ENCODE measurements around the gene HEPN1.

Gene HEPN1

DNA sequence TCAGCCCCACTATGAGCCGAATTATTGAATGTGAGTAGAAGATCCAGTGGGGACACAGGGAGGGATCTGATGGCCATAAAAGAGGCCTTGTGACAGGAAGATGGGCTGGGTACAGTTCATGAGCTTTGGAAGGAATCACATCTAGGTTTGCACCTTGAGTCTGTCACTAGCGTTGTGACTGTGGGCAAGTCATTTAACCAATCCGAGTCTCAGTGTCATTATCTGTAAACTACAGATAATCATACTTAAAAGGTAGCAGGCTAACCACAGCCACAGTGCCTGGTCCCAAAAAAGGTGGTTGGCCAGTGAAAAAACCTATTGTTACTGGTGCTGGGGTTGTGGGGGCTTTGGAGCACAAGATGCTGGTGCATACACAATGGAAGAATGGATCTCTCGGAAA lies 3.8 kb downstream of the HEPN1 start:
- no peaks in the 10 kb centered on the region for H3K27me3 ChIP-seq (ENCODE audit: low read length)
- H3K9me3 ChIP-seq (ENCODE audit: insufficient read depth, low read length): no peaks in the 10 kb centered on the region
- H3K9ac ChIP-seq (ENCODE audit: low read length): no peak overlapping the region
- H3F3A ChIP-seq (ENCODE audit: insufficient read depth): no peaks in the 10 kb centered on the region
- H3K79me2 ChIP-seq (ENCODE audit: insufficient read depth, low read length): no peaks in the 10 kb centered on the region
- no peak overlapping the region for H2AFZ ChIP-seq (ENCODE audit: low read depth, low read length, severe bottlenecking)
- no peaks in the 10 kb centered on the region for H3K9me2 ChIP-seq (replicated peaks; ENCODE audit: insufficient read depth, low read length)
- H4K20me1 ChIP-seq (ENCODE audit: low read depth, low read length): no peaks in the 10 kb centered on the region
- H3K4me3 ChIP-seq (ENCODE audit: insufficient read depth, low read length, poor library complexity, severe bottlenecking): no peak overlapping the region
- H3K4me2 ChIP-seq (ENCODE audit: low read depth, low read length, poor library complexity, severe bottlenecking): no peak overlapping the region
- H3K27ac ChIP-seq (ENCODE audit: low read depth, low read length): no peak overlapping the region
- TF ChIP-seq, protein P1, sequence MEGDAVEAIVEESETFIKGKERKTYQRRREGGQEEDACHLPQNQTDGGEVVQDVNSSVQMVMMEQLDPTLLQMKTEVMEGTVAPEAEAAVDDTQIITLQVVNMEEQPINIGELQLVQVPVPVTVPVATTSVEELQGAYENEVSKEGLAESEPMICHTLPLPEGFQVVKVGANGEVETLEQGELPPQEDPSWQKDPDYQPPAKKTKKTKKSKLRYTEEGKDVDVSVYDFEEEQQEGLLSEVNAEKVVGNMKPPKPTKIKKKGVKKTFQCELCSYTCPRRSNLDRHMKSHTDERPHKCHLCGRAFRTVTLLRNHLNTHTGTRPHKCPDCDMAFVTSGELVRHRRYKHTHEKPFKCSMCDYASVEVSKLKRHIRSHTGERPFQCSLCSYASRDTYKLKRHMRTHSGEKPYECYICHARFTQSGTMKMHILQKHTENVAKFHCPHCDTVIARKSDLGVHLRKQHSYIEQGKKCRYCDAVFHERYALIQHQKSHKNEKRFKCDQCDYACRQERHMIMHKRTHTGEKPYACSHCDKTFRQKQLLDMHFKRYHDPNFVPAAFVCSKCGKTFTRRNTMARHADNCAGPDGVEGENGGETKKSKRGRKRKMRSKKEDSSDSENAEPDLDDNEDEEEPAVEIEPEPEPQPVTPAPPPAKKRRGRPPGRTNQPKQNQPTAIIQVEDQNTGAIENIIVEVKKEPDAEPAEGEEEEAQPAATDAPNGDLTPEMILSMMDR (IDR thresholded peaks at IDR 0.05; ENCODE audit: insufficient read depth, low read length, poor library complexity, severe bottlenecking): no peak
- no peak for TF ChIP-seq EZH2phosphoT487 (conservative IDR thresholded peaks at IDR 0.05; ENCODE audit: low read length)
- no peaks in the 10 kb centered on the region for H3K36me3 ChIP-seq (ENCODE audit: low read length)

DNA sequence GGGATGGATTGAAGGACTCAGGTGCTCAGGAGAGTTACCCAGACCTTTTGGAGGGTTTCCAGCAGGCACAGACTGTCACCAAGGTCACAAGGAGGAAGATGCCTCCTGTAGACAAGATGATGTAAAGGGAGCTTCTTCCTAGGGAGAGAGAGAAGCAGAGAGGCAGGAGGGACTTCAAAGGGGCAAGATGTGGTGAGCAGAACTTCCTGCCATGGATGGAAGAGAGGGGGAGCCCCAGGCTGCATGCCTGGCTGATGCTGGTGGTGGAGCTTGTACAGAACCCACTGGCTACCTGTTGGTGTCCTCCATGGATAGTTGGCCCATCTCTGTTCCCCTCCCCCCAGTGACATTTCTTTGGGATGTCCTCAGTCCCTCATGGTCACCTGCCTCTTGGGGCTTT lies 4.2 kb downstream of the HEPN1 start:
- Histone ChIP-seq H2AFZ (ENCODE audit: low read depth, low read length, severe bottlenecking) (no peak overlapping the region), H4K20me1 (ENCODE audit: low read depth, low read length) (no peaks in the 10 kb centered on the region), H3K4me3 (ENCODE audit: insufficient read depth, low read length, poor library complexity, severe bottlenecking) (no peak overlapping the region), H3K79me2 (ENCODE audit: insufficient read depth, low read length) (no peaks in the 10 kb centered on the region), H3K36me3 (ENCODE audit: low read length) (no peaks in the 10 kb centered on the region), H3K9me3 (ENCODE audit: insufficient read depth, low read length) (no peaks in the 10 kb centered on the region), H3K4me2 (ENCODE audit: low read depth, low read length, poor library complexity, severe bottlenecking) (no peak overlapping the region), H3K27ac (ENCODE audit: low read depth, low read length) (no peak overlapping the region), H3K27me3 (ENCODE audit: low read length) (no peaks in the 10 kb centered on the region), H3K9me2 (replicated peaks; ENCODE audit: insufficient read depth, low read length) (no peaks in the 10 kb centered on the region), H3F3A (ENCODE audit: insufficient read depth) (no peaks in the 10 kb centered on the region), H3K9ac (ENCODE audit: low read length) (no peak overlapping the region)
- TF ChIP-seq EZH2phosphoT487 (conservative IDR thresholded peaks at IDR 0.05; ENCODE audit: low read length): no peak
- TF ChIP-seq, protein P1 (IDR thresholded peaks at IDR 0.05; ENCODE audit: insufficient read depth, low read length, poor library complexity, severe bottlenecking): no peak

DNA sequence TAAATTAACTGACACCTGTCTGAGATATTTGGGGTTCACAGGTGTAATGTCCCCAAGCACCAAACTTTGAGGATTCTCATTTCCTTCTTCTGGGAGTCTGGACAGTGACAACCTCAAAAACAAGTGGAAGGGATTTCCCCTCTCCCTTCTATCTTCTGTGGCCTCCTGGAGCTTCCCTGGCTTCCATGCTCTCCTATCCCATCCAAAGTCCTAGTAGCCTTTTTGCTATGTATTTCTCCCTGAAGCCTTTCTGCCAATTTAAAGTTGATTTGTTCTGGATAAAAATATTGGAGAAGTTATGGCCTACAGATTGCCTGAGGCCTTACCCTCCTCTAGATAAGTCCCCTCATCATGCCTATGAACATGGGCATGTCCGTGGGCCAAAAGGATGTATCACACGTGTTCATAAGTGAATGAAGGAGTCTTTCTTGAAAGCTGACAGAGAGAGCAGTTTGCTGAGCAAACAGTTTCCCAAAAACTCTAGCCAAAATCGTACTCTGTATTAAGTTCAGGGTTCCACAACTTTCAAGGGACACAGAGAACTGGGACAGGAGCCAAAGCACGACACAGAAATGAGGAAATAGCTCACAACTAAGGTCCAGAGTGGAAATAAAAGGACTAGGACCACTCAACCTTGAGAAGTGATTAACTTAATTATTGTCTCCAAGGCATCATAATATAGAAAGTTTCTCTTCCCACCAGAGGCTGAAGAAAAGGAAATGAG lies 10.1 kb downstream of the HEPN1 start:
- Histone ChIP-seq H3K9ac (ENCODE audit: low read length) (no peak overlapping the region), H3K79me2 (ENCODE audit: insufficient read depth, low read length) (no peaks in the 10 kb centered on the region), H3K36me3 (ENCODE audit: low read length) (no peaks in the 10 kb centered on the region), H3K9me2 (replicated peaks; ENCODE audit: insufficient read depth, low read length) (no peaks in the 10 kb centered on the region), H3K9me3 (ENCODE audit: insufficient read depth, low read length) (no peaks in the 10 kb centered on the region), H4K20me1 (ENCODE audit: low read depth, low read length) (no peaks in the 10 kb centered on the region), H3K4me2 (ENCODE audit: low read depth, low read length, poor library complexity, severe bottlenecking) (no peak overlapping the region), H3K27me3 (ENCODE audit: low read length) (no peaks in the 10 kb centered on the region), H2AFZ (ENCODE audit: low read depth, low read length, severe bottlenecking) (no peak overlapping the region), H3K4me3 (ENCODE audit: insufficient read depth, low read length, poor library complexity, severe bottlenecking) (no peak overlapping the region), H3K27ac (ENCODE audit: low read depth, low read length) (no peak overlapping the region), H3F3A (ENCODE audit: insufficient read depth) (no peaks in the 10 kb centered on the region)
- TF ChIP-seq EZH2phosphoT487 (conservative IDR thresholded peaks at IDR 0.05; ENCODE audit: low read length): no peak
- TF ChIP-seq, protein P1 (IDR thresholded peaks at IDR 0.05; ENCODE audit: insufficient read depth, low read length, poor library complexity, severe bottlenecking): no peak

All from SU-DHL-6 (cell line).